Measurements from ENCODE around the gene ASB10.
A peak's percentile ranks its signal among the peaks of the same experiment; 100 is the strongest.

Gene ASB10

DNA sequence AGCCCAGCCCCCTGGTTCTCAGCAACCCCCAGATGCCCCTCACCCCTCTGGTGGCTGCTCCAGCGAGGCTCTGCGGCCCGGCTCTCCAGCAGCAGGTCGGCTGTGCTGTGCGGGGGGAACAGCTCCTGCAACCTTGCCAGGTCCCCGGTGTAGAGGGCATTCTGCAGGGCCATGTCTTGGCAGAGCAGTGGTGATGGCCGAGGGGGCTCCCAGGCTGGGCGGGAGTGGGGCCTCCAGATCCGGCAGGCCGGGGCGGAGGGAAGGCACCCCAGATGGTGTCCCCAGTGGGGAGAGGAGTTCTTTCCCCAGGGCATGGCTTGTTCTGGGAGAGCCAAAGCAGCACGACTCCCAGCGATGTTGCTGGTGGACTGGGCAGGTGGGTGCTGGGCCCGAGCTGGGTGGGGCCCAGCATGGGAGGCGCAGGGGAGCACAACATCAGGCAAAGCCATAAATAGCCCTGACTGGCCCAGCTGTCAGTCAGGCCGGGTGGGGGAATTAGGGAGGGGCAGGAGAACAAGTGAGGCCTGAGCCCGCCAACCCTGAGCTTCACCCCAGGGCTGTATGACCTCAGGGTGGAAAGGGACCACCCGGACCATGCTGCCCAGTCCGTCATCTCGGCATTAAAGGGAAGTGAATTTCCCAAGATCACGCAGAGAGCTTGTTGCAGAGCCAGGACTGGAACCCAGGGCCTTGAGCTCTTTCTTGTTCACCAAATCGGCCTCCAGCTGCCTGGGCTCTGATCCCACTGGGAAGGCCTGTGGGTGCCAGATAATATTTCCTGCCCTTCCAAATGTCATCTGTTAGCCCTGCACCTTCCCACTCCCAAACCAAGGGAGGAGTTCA lies 580 bp upstream of the ASB10 start:
- no peak for DNase-seq (ENCODE audit: low read depth)

DNA sequence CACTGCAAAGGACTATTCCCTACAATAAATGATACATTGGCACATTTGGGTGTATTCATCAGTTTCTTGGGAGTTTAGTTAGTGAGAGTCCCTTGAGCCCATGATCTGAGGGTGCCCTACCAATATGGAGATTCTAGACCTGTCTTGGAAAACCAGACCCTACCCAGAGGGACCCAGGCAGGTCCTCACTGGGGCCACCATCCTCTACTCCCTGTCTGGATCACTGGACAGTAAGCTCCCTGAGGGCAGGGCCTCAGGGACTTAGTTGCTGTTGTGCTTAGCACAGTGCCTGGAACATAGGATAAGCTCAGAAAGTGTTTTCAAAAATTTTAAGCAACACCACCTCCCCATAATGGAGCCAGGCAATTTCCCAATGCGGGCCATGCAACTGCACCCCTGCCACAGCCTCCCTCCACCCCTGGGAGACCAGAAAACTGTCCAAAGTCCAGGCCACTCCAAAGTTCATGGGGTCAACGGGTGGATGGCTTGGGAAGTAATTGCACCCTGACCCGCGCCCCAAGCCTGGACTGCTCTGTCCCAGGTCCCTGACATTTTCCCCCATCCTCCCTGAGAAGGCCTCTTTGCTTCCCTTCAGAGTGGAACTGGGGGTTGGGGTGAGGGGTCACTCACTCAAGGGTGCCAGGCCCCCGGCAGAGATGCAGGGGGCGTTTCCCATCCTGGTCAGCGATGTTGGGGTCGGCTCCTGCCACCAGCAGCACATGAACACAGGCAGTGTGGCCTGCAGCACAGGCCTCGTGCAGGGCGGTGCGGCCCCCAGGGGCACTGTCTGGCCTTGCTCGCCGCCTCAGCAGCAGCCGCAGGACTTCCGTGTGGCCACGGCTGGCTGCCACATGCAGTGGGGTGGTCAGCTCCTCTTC lies 1.0 kb downstream of the ASB10 start:
- DNase-seq (ENCODE audit: low read depth), result no peak

DNA sequence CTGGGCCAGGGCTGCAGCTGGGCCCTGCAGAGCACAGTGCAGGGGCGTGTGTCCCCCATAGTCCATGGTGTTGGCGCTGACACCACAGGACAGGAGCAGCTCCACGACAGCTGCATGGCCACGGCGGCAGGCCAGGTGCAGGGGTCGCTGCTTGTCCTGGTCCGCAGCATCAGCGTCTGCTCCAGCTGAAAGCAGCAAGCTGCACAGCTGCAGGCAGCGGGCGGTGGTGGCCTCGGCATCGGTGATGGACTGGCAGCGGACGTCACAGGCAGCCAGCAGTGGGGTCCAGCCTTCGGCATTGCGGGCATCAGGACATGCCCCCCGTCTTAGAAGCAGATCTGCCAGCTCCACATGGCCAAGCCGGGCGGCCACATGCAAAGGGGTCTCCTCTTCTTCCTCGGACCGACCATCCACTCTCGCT lies 6.0 kb downstream of the ASB10 start:
- no peak for DNase-seq (ENCODE audit: low read depth)

DNA sequence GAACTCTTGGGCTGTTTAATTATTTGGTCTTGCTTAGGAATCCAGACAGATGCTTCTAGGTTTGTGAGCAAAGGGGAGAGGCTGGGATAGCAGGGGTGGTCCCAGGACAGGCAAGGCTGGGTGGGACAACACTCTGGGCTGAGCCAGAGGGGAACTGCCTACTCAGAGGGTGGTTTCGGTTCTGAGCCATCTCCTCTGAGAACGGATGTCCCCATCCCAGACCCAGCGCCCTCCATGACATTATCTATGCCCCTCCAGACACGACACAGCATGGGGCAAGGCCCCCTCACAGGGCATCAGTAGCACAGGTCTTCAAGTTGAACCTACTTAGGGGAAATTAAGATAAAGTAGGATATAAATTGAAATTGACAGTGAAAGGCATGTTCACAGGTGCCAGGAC lies 7.1 kb downstream of the ASB10 start:
- no peak for DNase-seq (ENCODE audit: low read depth)

DNA sequence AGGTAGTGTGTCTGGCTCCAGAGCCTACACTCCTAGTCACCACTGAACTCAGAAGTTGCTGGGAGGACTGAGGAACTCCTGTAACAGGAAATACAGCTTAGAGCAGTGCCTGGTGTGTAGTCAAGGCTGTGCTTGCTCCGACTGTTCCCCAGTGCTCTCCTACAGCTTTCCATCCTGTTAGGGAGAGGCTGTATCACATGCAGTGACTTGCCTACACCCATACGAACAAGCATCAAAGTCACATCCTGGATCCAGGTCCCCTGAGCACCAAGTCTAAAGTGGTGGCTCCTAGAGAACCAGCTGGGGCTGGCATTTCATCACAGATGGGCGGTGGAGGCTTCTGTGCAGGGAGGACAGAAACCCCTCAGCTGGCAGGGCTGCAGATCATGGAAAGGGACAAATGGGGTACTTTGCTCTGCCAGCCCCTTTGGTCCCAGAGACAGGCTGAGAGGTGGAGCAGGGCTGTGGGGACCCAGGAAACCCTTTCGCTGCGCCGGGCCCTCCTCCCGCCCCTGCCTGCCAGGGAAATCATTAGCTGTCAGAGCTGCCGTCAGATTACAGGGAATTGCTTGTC lies 7.7 kb downstream of the ASB10 start:
- DNase-seq (ENCODE audit: low read depth), result no peak

DNA sequence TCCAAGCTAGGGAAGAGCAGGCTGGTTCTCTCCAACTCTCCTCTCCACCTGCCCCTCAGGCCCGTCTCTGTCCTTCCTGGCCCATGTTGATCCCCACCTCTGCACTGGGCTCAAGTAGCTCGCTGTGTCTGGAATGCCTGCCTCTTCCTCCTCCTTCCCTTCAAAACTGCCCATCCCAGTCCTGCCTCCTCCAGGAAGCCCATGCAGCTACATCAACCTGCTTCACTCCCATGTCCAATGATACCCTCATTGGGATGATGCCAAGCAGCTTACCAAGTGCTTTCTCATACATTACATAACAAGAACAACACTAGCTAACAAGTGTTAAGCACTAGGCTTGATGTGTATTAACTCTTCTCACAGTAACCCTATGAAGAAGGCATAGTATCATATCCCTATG lies 8.2 kb downstream of the ASB10 start:
- DNase-seq (ENCODE audit: low read depth), result no peak

DNA sequence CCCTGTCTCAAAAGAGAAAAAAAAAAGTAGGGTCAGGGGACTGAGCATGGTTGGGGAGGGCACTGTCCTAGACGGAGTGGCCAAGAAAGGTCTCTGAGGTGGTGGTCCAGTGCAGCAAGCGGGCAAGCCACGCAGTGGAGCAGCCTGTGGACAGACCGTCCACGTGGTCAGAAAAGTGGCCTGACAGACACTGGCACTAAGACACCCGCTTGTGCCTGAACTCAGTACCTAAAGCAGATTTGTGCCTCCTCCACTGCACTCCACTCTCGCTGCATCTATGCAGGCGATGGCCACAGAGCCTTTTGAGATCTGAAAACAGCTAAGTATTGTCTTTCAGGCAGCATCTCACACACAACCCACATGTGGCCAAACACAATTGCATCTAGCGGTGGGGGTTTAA lies 8.8 kb downstream of the ASB10 start:
- no peak for DNase-seq (ENCODE audit: low read depth)

DNA sequence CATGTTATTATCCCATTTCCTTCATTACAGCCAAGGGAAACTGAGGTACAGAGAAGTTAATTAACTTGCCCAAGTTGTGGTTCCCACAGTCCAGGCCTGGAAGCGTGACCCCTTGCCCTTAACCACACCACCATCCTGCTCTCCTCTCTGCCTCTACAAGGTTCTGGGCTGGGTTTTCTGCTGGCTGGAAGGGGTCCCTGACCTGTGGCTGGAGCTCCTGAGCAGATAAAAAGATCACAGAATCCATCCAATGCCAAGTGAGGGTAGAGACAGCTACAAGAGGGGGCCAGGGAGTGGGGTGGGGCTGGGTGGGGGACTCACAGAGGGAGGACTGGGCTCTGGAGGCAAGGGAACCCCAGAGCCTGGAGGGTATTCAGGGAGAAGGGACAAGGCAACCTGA lies 9.7 kb downstream of the ASB10 start:
- DNase-seq (ENCODE audit: low read depth), result no peak

DNA sequence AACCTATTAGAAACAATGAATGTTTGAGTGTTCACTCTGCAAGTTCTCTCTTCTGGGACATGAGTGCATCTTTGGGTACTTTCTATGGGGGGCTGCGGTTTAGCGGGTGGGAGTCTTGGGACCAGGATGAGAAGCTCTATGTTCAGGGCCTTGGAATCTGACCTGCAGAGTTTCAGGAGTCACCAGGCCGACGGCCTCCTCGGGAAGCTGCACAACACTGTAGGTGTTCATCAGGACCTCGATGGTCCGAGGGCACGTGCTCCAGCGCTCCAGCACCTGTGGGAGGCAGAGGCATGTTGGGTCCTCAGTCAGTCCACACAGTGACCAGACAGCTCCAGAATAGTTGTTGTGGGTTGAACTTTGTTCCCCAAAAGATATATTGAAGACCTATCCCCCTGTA lies 10.6 kb downstream of the ASB10 start:
- DNase-seq (ENCODE audit: low read depth), result no peak

DNA sequence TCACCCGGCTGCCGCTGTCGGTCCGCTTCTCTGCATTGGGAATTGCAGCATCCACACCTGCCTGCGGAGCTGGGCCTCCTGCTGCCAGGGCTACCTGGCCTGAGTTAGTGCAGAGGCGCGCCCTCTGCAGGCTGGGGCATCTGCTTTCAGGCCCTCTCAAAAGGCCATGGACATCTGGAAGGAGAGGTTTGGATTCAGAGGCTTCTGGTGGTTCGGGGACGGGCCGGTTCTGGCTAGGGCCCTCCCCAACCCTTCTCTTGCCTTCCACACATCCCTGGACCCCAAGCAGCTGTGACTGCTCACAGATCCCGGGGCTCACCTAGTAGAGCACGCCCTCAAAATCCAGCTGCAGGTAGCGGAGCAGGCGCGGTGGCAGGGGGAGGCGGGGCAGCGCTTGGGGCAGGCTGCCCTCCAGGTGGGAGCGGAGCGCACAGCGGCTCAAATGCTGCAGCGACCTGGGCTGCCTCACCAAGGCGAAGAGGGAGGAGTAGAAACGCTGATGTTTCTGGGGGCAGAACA lies 11.2 kb downstream of the ASB10 start:
- DNase-seq (ENCODE audit: low read depth), result no peak

DNA sequence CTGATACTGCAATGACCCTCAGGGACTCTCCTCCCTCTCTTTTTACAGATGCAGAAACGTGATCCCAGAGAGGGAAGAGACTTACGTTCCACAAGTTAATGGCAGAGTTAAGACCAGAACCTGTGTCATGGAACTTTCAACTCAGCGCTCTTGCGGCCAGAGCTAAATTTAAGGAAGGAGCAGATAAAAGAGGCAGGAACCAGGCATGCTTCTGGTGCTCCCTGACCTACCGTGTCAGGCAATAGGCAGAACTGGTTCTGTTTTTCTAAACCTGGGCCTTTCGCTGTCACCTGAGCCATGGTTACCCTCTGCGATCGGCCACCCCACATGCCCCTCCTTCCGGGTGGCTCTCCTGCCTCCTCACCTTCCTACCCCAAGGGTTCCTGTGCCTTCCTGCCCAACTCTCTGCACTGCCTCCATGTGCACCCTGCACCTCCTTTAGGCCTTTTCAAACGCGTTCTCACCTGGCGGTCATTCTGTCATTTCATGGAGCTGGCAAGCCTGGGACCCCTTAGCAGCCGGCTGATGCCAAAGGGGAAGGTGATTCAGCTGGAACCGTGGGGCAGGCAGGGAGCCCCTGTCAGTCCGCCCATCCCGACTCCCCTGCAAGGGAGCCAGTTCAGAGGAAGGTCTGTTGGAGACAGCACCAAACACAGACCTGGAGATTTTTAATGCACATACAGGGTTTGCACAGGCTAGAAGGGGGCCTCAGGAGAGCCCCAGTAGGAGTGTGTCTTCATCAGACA lies 11.8 kb downstream of the ASB10 start:
- DNase-seq (ENCODE audit: low read depth), result no peak

DNA sequence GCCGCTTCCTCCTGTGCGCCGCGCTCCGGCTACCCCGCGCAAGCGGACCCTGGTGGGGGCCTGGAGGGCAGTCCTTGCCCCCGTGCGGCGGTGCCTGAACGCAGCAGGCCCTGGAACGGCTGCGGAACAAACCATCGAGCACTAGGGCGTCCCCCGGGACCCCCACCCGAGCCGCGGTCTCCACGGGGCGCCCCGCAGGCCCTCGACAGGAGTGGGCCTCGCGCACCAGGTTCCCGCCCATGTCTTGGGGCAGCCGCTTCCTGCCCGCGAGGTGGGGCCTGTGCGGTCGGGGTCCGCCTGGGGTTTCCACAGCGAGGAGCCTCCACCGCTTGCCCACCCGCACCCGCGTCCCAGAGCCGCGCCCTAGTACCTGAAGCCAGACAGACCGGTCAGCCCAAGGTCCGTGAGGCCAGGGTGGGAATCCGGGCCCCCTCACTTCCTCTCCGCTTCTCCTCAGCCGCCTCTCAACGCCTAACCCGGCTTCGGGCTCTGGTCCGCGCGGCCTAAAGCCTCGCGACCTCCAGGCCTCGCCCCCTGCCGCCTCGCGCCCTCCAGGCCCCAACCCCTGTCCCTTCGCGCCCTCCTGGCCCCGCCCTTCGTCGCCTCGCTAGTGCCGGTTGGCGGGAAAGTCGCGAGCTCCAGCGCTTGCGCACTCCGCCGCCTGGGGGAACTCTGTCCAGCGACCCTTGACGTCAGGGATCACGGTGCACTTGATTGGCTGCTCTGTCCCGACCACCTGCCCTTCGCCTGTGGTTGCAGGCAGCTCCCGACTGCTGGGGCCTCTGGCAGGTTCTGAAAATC lies 12.6 kb downstream of the ASB10 start:
- DNase-seq (ENCODE audit: low read depth), result peak; percentile 36

DNA sequence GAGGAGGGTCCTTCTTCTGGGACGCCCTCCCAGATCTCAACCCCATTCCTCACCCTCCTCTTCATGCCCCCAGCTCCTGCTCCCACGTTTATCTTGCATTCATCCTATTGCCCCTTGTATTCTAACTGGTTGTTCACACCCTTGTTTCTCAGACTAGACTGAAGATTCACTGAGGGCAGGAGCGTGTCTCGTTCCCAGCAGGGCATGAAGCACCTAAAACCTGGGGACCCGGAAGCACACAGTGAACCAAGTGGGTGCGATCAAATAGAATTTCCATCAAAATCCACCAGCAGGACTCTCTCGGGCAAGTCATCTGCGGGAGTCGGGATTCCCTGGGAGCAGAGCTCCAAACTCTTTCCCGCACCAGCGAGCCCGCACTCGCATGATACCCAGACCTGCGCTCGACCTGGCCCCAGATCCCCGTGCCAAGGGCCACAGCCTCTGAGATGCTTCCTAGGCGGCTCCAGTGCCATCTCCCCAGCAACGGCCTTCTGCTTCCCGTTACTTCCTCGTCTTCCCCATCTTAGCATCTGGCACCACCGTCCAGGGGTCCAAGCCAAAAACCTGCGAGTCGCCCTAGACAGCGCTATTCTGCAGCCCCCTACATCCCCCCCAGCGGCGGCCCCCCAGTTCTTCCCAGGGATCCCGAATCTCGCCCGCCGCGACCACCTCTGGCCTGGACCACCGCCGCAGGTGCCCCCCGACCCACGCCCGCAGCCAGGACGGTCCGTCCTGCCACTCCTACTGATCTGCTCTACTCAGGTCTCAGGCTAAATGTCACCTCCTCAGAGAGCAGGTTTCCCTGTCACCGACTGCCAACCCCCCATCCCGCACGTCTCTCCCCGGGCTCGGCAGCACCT lies 13.4 kb downstream of the ASB10 start:
- no peak for DNase-seq (ENCODE audit: low read depth)

DNA sequence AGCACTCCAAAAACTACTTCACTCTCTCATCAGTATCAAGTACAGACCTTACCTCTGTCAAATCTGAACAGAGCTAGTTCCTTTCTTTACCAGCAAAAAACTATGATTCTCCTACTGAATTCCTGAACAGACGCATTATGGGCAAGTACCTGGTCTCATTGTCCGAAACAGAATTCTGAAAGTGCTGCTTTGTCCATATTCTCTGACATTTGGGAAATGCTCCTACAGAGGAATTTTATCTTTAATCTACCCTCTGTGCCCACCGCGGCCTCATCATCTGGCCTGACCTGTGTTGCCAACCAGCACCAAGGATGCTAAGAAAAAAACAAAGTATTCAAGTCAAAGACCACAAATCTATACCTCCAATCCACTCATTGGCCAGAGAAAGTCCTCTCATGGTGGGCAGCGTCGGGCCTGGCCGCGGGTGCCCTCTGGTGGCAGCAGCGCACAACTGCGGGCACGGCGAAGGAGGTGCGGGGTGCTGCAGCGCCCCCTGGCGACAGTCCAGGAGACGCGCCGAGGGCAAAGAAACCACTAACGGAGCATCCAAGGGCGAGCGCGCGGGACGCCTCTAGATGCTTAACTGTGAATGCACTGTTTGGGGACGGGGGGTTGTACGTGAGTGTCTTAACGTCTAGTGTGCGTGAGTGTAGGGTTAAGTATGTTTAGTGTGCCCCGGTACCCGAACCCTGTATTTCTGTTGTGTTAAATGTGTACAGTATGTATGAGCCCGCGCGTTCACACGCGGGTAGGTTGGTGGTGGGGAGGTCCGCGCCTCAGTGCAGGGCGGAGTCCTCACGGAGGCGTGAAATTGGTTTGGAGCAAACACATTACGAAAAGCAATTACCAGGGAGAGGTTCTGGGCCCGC lies 14.5 kb downstream of the ASB10 start:
- DNase-seq (ENCODE audit: low read depth), result peak; percentile 44

DNA sequence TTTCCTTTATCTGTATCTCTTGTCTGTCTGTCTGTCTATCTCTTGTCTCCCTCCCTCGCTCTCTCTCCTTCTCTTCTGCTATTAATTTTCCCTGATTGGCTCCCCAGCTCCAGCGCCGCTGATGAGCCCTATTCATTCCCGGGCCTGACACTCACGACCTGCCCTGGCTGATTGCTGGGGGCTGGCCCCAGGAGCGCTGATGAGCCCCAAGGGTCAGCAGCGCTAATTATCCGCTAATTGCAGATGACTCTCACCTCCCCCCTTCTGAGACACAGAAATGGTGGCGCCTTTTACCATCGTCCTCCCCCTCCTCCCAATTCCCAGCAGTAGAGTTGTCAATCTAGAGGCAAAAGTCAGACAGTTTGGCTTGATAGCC lies 18.3 kb downstream of the ASB10 start:
- DNase-seq (ENCODE audit: low read depth), result no peak

DNA sequence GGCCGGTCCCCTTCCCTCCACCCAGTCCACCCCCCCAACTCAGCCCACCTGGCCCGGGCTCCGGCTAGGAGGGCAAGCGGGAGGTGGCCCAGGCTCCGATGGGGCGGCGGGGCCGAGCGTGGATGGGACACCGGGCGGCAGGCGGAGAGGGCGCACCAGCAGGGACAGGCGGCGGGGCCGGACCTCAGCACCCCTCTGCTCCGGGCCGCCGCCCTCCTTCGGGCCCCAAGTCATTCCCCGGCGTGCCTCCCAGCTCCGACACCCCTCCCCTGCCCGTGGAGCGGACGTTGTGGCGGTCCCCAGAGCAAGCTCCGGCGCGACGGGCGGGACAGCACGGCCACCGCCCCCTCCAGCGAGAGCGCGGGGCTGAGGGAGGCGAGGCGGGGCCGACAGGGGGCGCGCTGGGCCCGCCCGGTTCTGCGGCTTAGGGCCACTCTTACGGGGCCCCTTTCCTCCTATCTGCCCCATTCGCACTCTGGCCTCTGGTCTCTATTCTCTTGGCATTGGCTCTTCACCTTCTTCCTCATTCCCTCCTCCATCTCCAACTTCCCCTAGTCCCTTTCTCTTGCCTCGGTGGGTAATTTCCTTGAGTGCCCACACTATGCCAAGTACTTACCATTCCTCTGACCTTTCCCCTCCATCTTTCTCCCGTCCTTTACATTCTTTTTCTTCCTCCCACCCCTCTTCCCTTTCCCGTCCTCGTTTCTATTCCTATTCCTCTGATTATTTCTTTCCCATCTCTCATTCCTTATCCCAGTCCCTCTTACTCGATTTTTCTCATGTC lies 18.9 kb downstream of the ASB10 start:
- DNase-seq (ENCODE audit: low read depth), result no peak

DNA sequence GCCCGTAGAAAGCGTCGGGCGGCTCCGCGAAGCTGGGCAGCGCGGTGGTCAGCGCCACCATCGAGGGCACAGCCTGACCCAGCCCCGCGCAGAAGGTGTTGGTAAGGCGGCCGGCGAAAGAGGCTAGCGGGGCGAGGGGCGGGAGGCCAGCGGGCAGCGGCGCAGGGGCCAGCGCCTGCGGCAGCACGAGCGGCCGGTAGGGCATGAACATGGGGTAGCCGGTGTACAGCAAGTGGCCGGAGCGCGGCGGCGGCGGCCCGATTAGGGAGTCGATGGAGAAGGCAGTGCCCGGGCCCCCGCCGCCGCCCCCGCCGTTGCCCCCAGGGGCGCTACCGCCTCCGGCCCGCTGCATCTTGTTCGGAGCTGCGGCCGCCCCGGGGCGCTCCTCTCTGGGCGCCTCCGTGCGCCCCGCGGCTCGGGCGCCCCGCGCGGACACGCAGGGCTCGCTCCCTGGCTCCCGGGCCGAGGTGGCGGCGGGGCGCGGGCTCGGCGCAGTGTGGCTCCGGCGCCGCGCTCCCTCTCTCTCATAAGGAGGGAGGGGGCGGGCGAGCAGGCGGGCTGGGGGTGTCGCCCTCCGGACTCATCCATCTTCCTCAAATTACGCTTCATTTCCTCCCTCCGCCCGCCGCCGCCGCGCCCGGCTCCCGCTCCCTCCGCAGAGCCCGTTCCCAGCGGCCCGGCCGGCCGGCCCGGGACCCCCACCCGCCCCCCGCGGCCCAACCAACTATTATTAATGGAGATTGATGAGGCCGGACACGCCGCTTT lies 19.7 kb downstream of the ASB10 start, which contains the start of gene GBX1:
Gene GBX1, minus strand, starts transcription at position 498 of the 765 bp plus-strand sequence. Its CDS starts 146 bp downstream, at position 352.
- peak; percentile 18 for DNase-seq (ENCODE audit: low read depth)
